HUES64 (cell line): ENCODE data around the gene POU2F3.

ENCODE experiments used
- H3K27ac ChIP-seq: 2 replicates; pipeline ENCODE4 v1.7.0; 2013; ENCODE audit warnings: low read depth, low read length, inconsistent platforms
- H3K27me3 ChIP-seq: 2 replicates; pipeline ENCODE4 v1.6.1; 2013; ENCODE audit warnings: mild to moderate bottlenecking, low read length; ENCODE audit not compliant: insufficient read depth
- H3K36me3 ChIP-seq: 2 replicates; pipeline ENCODE4 v1.6.1; 2013; ENCODE audit warnings: mild to moderate bottlenecking, low read length; ENCODE audit not compliant: insufficient read depth
- H3K4me1 ChIP-seq: 2 replicates; pipeline ENCODE4 v1.6.1; 2013; ENCODE audit warnings: mild to moderate bottlenecking, low read length, moderate library complexity; ENCODE audit not compliant: insufficient read depth
- H3K4me3 ChIP-seq: 2 replicates; pipeline ENCODE4 v1.5.1; 2013; ENCODE audit warnings: mild to moderate bottlenecking, low read length, moderate library complexity
- H3K9ac ChIP-seq: 2 replicates; pipeline ENCODE4 v1.6.1; 2013; ENCODE audit warnings: mild to moderate bottlenecking, low read depth, low read length
- H3K9me3 ChIP-seq: 2 replicates; pipeline ENCODE4 v1.6.1; 2013; ENCODE audit warnings: low read depth, low read length; ENCODE audit not compliant: insufficient read depth
- WGBS: fragments of 150-250, 120-280 bp; methylation state at CpG from one replicate; pipeline ENCODE4 v1.1.7; 2013; ENCODE audit warnings: missing lambda C conversion rate; 5-methylcytosine and 5-hydroxymethylcytosine counted together

The POU2F3 gene

GRCh38 chr11:120228794-120229384 is 11.1 kb upstream of the POU2F3 start:
- H3K9me3 ChIP-seq: no peaks in the 10 kb centered on the region
- H3K27ac ChIP-seq: no peak overlapping the region
- WGBS: 85% methylated on average over 16 of the region's 16 CpGs

GRCh38 chr11:120229451-120230424 is 10.2 kb upstream of the POU2F3 start:
- no peak overlapping the region for H3K4me3 ChIP-seq
- peaks cover 8% of the 10 kb centered on the region; the same call in 1 of the 2 replicates for H3K4me1 ChIP-seq
- peaks cover 5% of the 10 kb centered on the region; the same call in 1 of the 2 replicates for H3K27me3 ChIP-seq
- H3K9me3 ChIP-seq: no peaks in the 10 kb centered on the region
- H3K27ac ChIP-seq: no peak overlapping the region
- WGBS: 66% methylated on average over 16 of the region's 17 CpGs
- no peak overlapping the region for H3K9ac ChIP-seq
- no peaks in the 10 kb centered on the region for H3K36me3 ChIP-seq

More at GRCh38 chr11:120228794-120229384, 11.1 kb upstream of the POU2F3 start:
- H3K4me1 ChIP-seq: peaks cover 8% of the 10 kb centered on the region; the same call in 1 of the 2 replicates
- no peak overlapping the region for H3K4me3 ChIP-seq
- H3K27me3 ChIP-seq: peaks cover 12% of the 10 kb centered on the region; the same call in 1 of the 2 replicates
- H3K36me3 ChIP-seq: no peaks in the 10 kb centered on the region
- no peak overlapping the region for H3K9ac ChIP-seq

- WGBS: 91% methylated on average over 5 of the region's 5 CpGs
- Histone ChIP-seq H3K9ac (no peak overlapping the region), H3K4me1 (peaks cover 4% of the 10 kb centered on the region), H3K27me3 (peaks cover 4% of the 10 kb centered on the region; the same call in 1 of the 2 replicates), H3K4me3 (no peak overlapping the region), H3K36me3 (no peaks in the 10 kb centered on the region), H3K9me3 (no peaks in the 10 kb centered on the region), H3K27ac (no peak overlapping the region)
These were observed 9.4 kb upstream of the POU2F3 start for GRCh38 chr11:120230433-120231071.

GRCh38 chr11:120231963-120232362 is 8.0 kb upstream of the POU2F3 start:
- Histone ChIP-seq H3K9me3 (no peaks in the 10 kb centered on the region), H3K27ac (no peak overlapping the region), H3K36me3 (no peaks in the 10 kb centered on the region), H3K4me1 (peaks cover 10% of the 10 kb centered on the region; the same call in 1 of the 2 replicates), H3K27me3 (no peaks in the 10 kb centered on the region), H3K9ac (no peak overlapping the region), H3K4me3 (no peak overlapping the region)
- 84% methylated on average over 4 of the region's 4 CpGs for WGBS

GRCh38 chr11:120233207-120233803 is 6.6 kb upstream of the POU2F3 start:
- Histone ChIP-seq H3K9me3 (no peaks in the 10 kb centered on the region), H3K27ac (no peak overlapping the region), H3K36me3 (no peaks in the 10 kb centered on the region), H3K4me3 (no peak overlapping the region), H3K9ac (no peak overlapping the region), H3K27me3 (0 out of 2 replicates have a peak, but pooled peaks cover 2% of the 10 kb centered on the region), H3K4me1 (peaks cover 10% of the 10 kb centered on the region; the same call in 1 of the 2 replicates)
- WGBS: 89% methylated on average over 9 of the region's 9 CpGs

- WGBS: 13% methylated on average over 8 of the region's 8 CpGs
- peaks cover 10% of the 10 kb centered on the region; the same call in 1 of the 2 replicates for H3K4me1 ChIP-seq
- no peak overlapping the region for H3K27ac ChIP-seq
- H3K9me3 ChIP-seq: no peaks in the 10 kb centered on the region
- peaks cover 19% of the 10 kb centered on the region for H3K27me3 ChIP-seq
- H3K9ac ChIP-seq: no peak overlapping the region
- no peak overlapping the region for H3K4me3 ChIP-seq
- H3K36me3 ChIP-seq: no peaks in the 10 kb centered on the region
These were observed 4.8 kb upstream of the POU2F3 start for GRCh38 chr11:120235024-120235628.

GRCh38 chr11:120236169-120237107 is 3.5 kb upstream of the POU2F3 start:
- peaks cover 32% of the 10 kb centered on the region for H3K27me3 ChIP-seq
- peak overlapping the region; percentile 55; the same call in 1 of the 2 replicates for H3K9ac ChIP-seq
- no peak overlapping the region for H3K4me3 ChIP-seq
- H3K4me1 ChIP-seq: peaks cover 10% of the 10 kb centered on the region; the same call in 1 of the 2 replicates
- H3K27ac ChIP-seq: no peak overlapping the region
- H3K36me3 ChIP-seq: no peaks in the 10 kb centered on the region
- WGBS: 48% methylated on average over 3 of the region's 5 CpGs
- no peaks in the 10 kb centered on the region for H3K9me3 ChIP-seq

GRCh38 chr11:120238968-120239620 is 846 bp upstream of the POU2F3 start:
- Histone ChIP-seq H3K27me3 (peaks cover 36% of the 10 kb centered on the region), H3K4me3 (peak overlapping the region; percentile 56)
- WGBS: 89% methylated on average over 11 of the region's 11 CpGs

GRCh38 chr11:120240866-120241265 is 926 bp downstream of the POU2F3 start:
- WGBS: 85% methylated on average over 2 of the region's 2 CpGs
- Histone ChIP-seq H3K27me3 (peaks cover 36% of the 10 kb centered on the region), H3K4me1 (peaks cover 20% of the 10 kb centered on the region), H3K36me3 (no peaks in the 10 kb centered on the region), H3K27ac (no peak overlapping the region), H3K9ac (no peak overlapping the region), H3K4me3 (peak overlapping the region; percentile 56; the same call in 1 of the 2 replicates), H3K9me3 (no peaks in the 10 kb centered on the region)

More at GRCh38 chr11:120238968-120239620, 846 bp upstream of the POU2F3 start:
- Histone ChIP-seq H3K9ac (no peak overlapping the region), H3K9me3 (no peaks in the 10 kb centered on the region), H3K4me1 (peaks cover 13% of the 10 kb centered on the region; the same call in 1 of the 2 replicates), H3K27ac (no peak overlapping the region), H3K36me3 (no peaks in the 10 kb centered on the region)
